K562 (cell line): ENCODE measurements around the gene LPIN1. TPM values are rescaled to one million over a fixed set of nuclear protein-coding genes. Genes with fewer than 3 reads are reported as not detected.

Experiments used
- CREB3 ChIP-seq: fragments of 450-650 bp; conservative IDR thresholded peaks from 2 replicates; pipeline ENCODE4 v1.6.1; 2016; ENCODE audit warnings: missing genetic modification characterization, low read depth, mild to moderate bottlenecking, missing compliant biosample characterization, moderate library complexity
- GTF2B ChIP-seq: IDR thresholded peaks from 2 replicates; pipeline ENCODE4 v1.6.1; 2011; ENCODE audit not compliant: insufficient read length; ENCODE audit errors: extremely low read depth
- IFI16 ChIP-seq: fragments of 250-450 bp; sonication (Bioruptor Pico); IDR thresholded peaks from 2 replicates; pipeline ENCODE4 v2.1.2; 2022; ENCODE audit warnings: mild to moderate bottlenecking, inconsistent platforms
- MCM3 ChIP-seq: fragments of 450-650 bp; IDR thresholded peaks from 2 replicates; pipeline ENCODE4 v1.6.1; 2016
- NFXL1 ChIP-seq: fragments of 450-650 bp; formaldehyde crosslinking; IDR thresholded peaks from 2 replicates; pipeline ENCODE4 v1.4.0; 2021; ENCODE audit warnings: mild to moderate bottlenecking
- PYGO2 ChIP-seq: fragments of 450-650 bp; IDR thresholded peaks from 2 replicates; pipeline ENCODE4 v1.6.1; 2016; ENCODE audit warnings: mild to moderate bottlenecking, missing genetic modification characterization, moderate library complexity, missing compliant biosample characterization
- RHOXF2B ChIP-seq: fragments of 250-450 bp; sonication (Bioruptor Pico); conservative IDR thresholded peaks from 2 replicates; pipeline ENCODE4 v1.5.1; 2021
- SMAD2 ChIP-seq: fragments of 150-350 bp; IDR thresholded peaks from 2 replicates; pipeline ENCODE4 v1.6.1; 2014; ENCODE audit warnings: low read depth, mild to moderate bottlenecking, low read length
- ZNF318 ChIP-seq, 2 experiments: fragments of 450-650 bp; IDR thresholded peaks; 2 replicates each; pipeline ENCODE4 v1.6.1; 2016; ENCODE audit warnings: mild to moderate bottlenecking in 2 of 2, borderline replicate concordance in 1 of 2, low read depth in 1 of 2, moderate library complexity in 1 of 2
- ZNF436 ChIP-seq: fragments of 250-450, 450-650 bp; sonication (Bioruptor Pico); formaldehyde crosslinking; IDR thresholded peaks from 2 replicates; pipeline ENCODE4 v1.7.0; 2020; ENCODE audit warnings: mild to moderate bottlenecking
- polyA plus RNA-seq, 8 experiments: library from polyadenylated mRNA; depleted of rRNA in 4 of 8; stranded (reverse) in 5 of 8; unstranded in 3 of 8; fragments of >200 nt; fragmentation: Nextera tagmentation in 2 of 8; fragmentation: Illumina TruSeq in 1 of 8; extraction: Ambion mirVana in 2 of 8; extraction: Trizol in 1 of 8; gene quantifications; 2 replicates each; pipeline versions ENCODE4 v1.2.1 to v1.2.3, GENCODE V29; 2011 to 2014; ENCODE audit warnings: inconsistent platforms in 1 of 8, missing spikeins in 1 of 8
- total RNA-seq, 7 experiments: library from RNA; depleted of rRNA in 6 of 7; stranded (reverse); fragments of >200 nt in 6 of 7; fragmentation: Illumina TruSeq in 2 of 7; extraction: Trizol in 2 of 7; gene quantifications; 2 replicates each; pipeline versions ENCODE4 v1.2.1 to v1.2.3, GENCODE V29; 2011 to 2021; ENCODE audit warnings: low replicate concordance in 1 of 7
- TF ChIP-seq, protein P1 (sequence below): fragments of 450-650 bp; IDR thresholded peaks from 2 replicates; pipeline ENCODE4 v1.6.1; 2014; ENCODE audit warnings: low read depth, mild to moderate bottlenecking, moderate library complexity, borderline replicate concordance

Gene LPIN1
- total and polyA plus RNA-seq, 9 of the 15 experiments (the other 6 are each of a cell fraction or from before 2014, with no cell fraction given): 9.2 to 84.0 (median 27.8) TPM

- no peak for TF ChIP-seq CREB3 (tag)
- TF ChIP-seq ZNF318 (IDR thresholded peaks at IDR 0.05; ENCODE audit: borderline replicate concordance in 1 of 2, low read depth in 1 of 2): peak in 1 of 2 experiments; percentile 63; a peak in 2 of 4 replicates
- TF ChIP-seq IFI16 (CRISPR knock-in tag): no peak
- TF ChIP-seq PYGO2 (tag): no peak
- no peak for TF ChIP-seq MCM3
- no peak for TF ChIP-seq GTF2B
- no peak for TF ChIP-seq NFXL1 (CRISPR knock-in tag)
- TF ChIP-seq ZNF436: no peak
- TF ChIP-seq SMAD2: no peak
- TF ChIP-seq, protein P1, sequence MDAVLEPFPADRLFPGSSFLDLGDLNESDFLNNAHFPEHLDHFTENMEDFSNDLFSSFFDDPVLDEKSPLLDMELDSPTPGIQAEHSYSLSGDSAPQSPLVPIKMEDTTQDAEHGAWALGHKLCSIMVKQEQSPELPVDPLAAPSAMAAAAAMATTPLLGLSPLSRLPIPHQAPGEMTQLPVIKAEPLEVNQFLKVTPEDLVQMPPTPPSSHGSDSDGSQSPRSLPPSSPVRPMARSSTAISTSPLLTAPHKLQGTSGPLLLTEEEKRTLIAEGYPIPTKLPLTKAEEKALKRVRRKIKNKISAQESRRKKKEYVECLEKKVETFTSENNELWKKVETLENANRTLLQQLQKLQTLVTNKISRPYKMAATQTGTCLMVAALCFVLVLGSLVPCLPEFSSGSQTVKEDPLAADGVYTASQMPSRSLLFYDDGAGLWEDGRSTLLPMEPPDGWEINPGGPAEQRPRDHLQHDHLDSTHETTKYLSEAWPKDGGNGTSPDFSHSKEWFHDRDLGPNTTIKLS: no peak
- no peak for TF ChIP-seq RHOXF2B (CRISPR knock-in tag)
Measured at GRCh38 chr2:11863513-11864328, 117.3 kb downstream of the LPIN1 start (continued).
